GM18951 (cell line): Measurements from ENCODE around the gene KIAA2012.

Source experiments
- POLR2A ChIP-seq: IDR thresholded peaks from 4 replicates; pipeline ENCODE4 v1.6.1; 2011; ENCODE audit warnings: mild to moderate bottlenecking; ENCODE audit not compliant: insufficient read length, insufficient read depth; ENCODE audit errors: extremely low read depth
- in situ Hi-C: fragments of 300-500 bp; cut with MboI; formaldehyde crosslinking; loops from one replicate; pipeline ENCODE4 v1.12.0; 2022; ENCODE audit warnings: low sequenced_read_pairs, mixed read lengths, inconsistent platforms; ENCODE audit not compliant: unreplicated experiment

The KIAA2012 gene

GRCh38 chr2:202251494-202251893 is 178.4 kb downstream of the KIAA2012 start:
- in situ Hi-C loops = no loop called here
- TF ChIP-seq POLR2A = no peak
